Measurements from ENCODE around the gene CAPN13.

CAPN13 gene

GRCh38 chr2:30730736-30731647 lies 76.3 kb downstream of the CAPN13 start:
- TF ChIP-seq CTCF (IDR thresholded peaks at IDR 0.05; ENCODE audit: low read depth, low read length): no peak
- DNase-seq (ENCODE audit: extremely low read depth, low read depth): no peak

- no peak for DNase-seq (ENCODE audit: extremely low read depth, low read depth)
- TF ChIP-seq CTCF (IDR thresholded peaks at IDR 0.05; ENCODE audit: low read depth, low read length): no peak
These were observed 78.2 kb downstream of the CAPN13 start for GRCh38 chr2:30729031-30729430.

- no peak for TF ChIP-seq CTCF (IDR thresholded peaks at IDR 0.05; ENCODE audit: low read depth, low read length)
- no peak for DNase-seq (ENCODE audit: extremely low read depth, low read depth)
These were observed 84.1 kb downstream of the CAPN13 start for GRCh38 chr2:30722936-30723725.

- DNase-seq (ENCODE audit: extremely low read depth, low read depth): no peak
These were observed 85.3 kb downstream of the CAPN13 start for GRCh38 chr2:30721668-30722647.

GRCh38 chr2:30721241-30721640 lies 86.0 kb downstream of the CAPN13 start:
- no peak for DNase-seq (ENCODE audit: extremely low read depth, low read depth)

More at GRCh38 chr2:30721668-30722647, 85.3 kb downstream of the CAPN13 start:
- no peak for TF ChIP-seq CTCF (IDR thresholded peaks at IDR 0.05; ENCODE audit: low read depth, low read length)

More at GRCh38 chr2:30721241-30721640, 86.0 kb downstream of the CAPN13 start:
- no peak for TF ChIP-seq CTCF (IDR thresholded peaks at IDR 0.05; ENCODE audit: low read depth, low read length)
